ENCODE data around the gene EPHB1. TPM values are rescaled to one million over a fixed set of nuclear protein-coding genes. Genes with fewer than 3 reads are reported as not detected.
A peak's percentile ranks its signal among the peaks of the same experiment; 100 is the strongest.

EPHB1 gene
- total RNA-seq, 1 donor from 2014 or later: 0.53 TPM

DNA sequence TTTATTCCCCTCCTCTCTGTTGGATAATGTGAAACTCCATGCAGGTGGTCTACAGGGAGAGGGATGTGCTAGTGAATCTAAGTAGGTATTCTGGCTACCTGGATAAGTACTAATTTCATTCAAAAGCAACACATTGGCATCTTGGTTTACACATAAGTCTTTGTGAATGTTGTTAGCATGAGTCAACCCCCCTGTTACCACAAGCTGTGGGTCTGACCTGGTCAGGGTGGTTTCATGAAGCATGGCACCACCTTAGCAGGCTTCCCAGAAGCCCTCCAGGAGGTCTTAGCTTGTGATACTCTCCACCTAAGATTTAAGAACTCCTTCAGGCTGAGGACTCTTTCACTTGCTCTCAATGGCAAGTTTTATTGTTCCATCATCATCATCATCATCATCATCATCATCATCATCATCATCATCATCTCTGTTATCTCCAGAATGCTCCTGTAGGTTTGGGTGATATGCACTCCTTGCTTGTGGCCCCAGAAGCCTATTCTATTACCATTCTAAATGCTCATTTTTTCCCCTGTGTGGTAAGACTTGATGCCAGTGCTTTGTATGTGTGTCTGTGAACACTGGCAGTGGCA is 62.8 kb downstream of the EPHB1 start:
- H3K36me3 ChIP-seq: no peaks in the 10 kb centered on the region
- intact Hi-C loops (cut with DNase I): no loop called here
- no peaks in the 10 kb centered on the region for H3K27me3 ChIP-seq
- no peaks in the 10 kb centered on the region for H3K9me3 ChIP-seq
- DNase-seq (ENCODE audit: low spot score in 2 of 2): no peak
- H3K4me1 ChIP-seq: no peaks in the 10 kb centered on the region
- no peak overlapping the region for H3K27ac ChIP-seq
- H3K4me3 ChIP-seq: no peak overlapping the region
- TF ChIP-seq, protein P1, sequence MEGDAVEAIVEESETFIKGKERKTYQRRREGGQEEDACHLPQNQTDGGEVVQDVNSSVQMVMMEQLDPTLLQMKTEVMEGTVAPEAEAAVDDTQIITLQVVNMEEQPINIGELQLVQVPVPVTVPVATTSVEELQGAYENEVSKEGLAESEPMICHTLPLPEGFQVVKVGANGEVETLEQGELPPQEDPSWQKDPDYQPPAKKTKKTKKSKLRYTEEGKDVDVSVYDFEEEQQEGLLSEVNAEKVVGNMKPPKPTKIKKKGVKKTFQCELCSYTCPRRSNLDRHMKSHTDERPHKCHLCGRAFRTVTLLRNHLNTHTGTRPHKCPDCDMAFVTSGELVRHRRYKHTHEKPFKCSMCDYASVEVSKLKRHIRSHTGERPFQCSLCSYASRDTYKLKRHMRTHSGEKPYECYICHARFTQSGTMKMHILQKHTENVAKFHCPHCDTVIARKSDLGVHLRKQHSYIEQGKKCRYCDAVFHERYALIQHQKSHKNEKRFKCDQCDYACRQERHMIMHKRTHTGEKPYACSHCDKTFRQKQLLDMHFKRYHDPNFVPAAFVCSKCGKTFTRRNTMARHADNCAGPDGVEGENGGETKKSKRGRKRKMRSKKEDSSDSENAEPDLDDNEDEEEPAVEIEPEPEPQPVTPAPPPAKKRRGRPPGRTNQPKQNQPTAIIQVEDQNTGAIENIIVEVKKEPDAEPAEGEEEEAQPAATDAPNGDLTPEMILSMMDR (IDR thresholded peaks at IDR 0.05): no peak

DNA sequence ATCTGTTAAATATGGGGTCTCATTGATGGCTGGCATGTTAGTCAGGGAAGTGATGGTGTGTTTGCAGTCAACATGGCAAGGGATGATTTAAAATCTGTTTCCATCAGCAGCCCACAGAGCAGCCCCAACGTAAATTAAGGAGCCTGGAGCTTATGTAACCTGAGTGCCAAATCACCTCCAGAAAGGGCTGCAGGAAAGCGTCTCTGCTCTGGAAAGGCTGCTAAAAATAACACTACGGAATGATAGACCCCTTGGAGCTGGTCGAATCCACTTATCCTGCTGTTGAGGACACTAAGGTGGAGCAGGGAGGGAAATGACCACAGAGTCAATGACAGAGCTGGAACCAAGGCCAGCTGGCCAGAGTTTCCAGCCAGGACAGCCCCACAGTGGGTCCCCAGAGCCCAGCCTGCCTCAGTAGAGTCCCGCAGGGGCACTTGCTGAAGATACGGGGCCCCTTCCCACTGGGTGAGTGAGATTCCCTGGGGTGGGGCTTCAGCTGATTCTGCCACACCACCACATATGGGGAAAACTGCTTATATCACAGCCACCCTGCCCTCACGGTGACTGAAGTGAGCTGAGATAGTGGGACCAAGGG is 63.5 kb downstream of the EPHB1 start:
- Histone ChIP-seq H3K9me3 (no peaks in the 10 kb centered on the region), H3K4me3 (no peak overlapping the region), H3K27ac (no peak overlapping the region), H3K36me3 (no peaks in the 10 kb centered on the region), H3K27me3 (no peaks in the 10 kb centered on the region), H3K4me1 (no peaks in the 10 kb centered on the region)
- TF ChIP-seq, protein P1 (IDR thresholded peaks at IDR 0.05): no peak
- intact Hi-C loops (cut with DNase I): no loop called here
- peak in 1 of 2 donors; percentile 35 for DNase-seq (ENCODE audit: low spot score in 2 of 2)

DNA sequence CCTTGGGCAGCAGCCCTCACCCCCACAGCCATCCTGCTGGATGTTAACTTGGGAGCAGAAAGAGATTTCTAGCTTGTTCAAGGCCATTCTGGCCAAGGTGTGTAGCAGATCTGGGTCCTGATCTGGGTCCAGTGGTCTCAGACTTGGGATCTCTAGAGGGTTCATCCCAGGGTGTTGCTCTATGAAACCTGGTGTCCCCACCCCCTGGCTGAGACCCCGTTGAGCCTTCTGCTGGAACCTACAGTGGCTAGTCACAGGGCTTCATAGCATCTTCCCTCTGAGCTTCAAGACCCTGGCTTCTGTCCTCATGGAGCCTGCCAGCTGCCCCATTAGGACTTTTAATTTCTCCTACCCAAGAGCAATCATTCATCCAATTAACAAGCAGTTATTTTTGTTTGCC is 64.3 kb downstream of the EPHB1 start:
- H3K27me3 ChIP-seq: no peaks in the 10 kb centered on the region
- no peak for DNase-seq (ENCODE audit: low spot score in 2 of 2)
- H3K36me3 ChIP-seq: no peaks in the 10 kb centered on the region
- H3K4me3 ChIP-seq: no peak overlapping the region
- no peak overlapping the region for H3K27ac ChIP-seq
- TF ChIP-seq, protein P1 (IDR thresholded peaks at IDR 0.05): no peak
- no peaks in the 10 kb centered on the region for H3K4me1 ChIP-seq
- intact Hi-C loops (cut with DNase I): no loop called here
- no peaks in the 10 kb centered on the region for H3K9me3 ChIP-seq

DNA sequence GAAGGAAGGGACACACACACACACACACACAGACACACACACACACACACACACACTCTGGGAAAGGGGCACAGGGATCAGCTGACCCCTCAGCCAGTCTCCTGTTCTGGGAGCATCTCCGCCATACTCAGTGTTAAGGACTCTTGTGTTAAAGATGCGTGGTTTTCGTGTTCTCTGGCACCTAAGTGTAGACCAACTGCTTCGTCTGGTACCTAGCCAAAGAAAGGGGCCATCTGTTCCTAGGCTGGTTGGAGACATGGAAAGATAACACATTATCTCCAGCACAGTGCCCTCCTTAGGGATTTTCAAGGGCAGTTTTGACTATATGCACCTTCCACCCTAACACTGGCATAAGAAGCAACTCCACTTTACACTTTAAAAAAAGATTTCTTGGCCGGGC is 65.1 kb downstream of the EPHB1 start:
- Histone ChIP-seq H3K27ac (no peak overlapping the region), H3K4me3 (no peak overlapping the region), H3K9me3 (no peaks in the 10 kb centered on the region), H3K4me1 (no peaks in the 10 kb centered on the region), H3K36me3 (no peaks in the 10 kb centered on the region), H3K27me3 (no peaks in the 10 kb centered on the region)
- intact Hi-C loops (cut with DNase I): no loop called here
- DNase-seq (ENCODE audit: low spot score in 2 of 2): no peak
- TF ChIP-seq, protein P1 (IDR thresholded peaks at IDR 0.05): no peak

DNA sequence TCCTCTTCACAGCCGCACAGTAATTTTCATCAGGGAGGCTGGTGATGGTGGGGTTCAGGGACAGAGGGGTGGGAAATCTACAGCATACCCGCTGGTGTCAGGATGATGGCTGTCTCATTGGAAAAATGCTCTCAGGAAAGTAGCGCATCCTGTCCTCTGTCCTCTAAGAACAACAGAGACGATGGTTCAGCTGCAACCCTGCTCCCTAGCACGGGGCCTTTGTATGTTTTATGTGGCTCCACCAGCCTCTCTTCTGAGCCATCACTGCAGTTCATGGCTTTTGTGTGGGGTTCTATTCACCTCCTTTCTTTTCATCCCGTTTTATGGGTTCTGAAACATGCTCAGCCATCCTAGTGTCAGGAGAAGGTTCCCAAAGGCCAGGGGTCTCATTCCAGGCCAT is 68.9 kb downstream of the EPHB1 start:
- H3K9me3 ChIP-seq: no peaks in the 10 kb centered on the region
- no peak overlapping the region for H3K27ac ChIP-seq
- H3K4me3 ChIP-seq: no peak overlapping the region
- H3K27me3 ChIP-seq: no peaks in the 10 kb centered on the region
- intact Hi-C loops (cut with DNase I): no loop called here
- H3K4me1 ChIP-seq: no peaks in the 10 kb centered on the region
- no peaks in the 10 kb centered on the region for H3K36me3 ChIP-seq
- DNase-seq (ENCODE audit: low spot score in 2 of 2): no peak
- TF ChIP-seq, protein P1 (IDR thresholded peaks at IDR 0.05): no peak

Data from ascending aorta (tissue), 2 donors.